CMK (cell line): ENCODE measurements around the gene SCGN.
"Not testable (repeated sequence)": the region's sequence is repeated elsewhere in the genome, so short reads cannot be mapped to it uniquely, and the experiment has no call there.

Source experiments
- DNase-seq: peaks from one replicate; pipeline ENCODE4 v3.0.0-alpha.2; 2010; ENCODE audit warnings: low read depth

Gene SCGN

DNA sequence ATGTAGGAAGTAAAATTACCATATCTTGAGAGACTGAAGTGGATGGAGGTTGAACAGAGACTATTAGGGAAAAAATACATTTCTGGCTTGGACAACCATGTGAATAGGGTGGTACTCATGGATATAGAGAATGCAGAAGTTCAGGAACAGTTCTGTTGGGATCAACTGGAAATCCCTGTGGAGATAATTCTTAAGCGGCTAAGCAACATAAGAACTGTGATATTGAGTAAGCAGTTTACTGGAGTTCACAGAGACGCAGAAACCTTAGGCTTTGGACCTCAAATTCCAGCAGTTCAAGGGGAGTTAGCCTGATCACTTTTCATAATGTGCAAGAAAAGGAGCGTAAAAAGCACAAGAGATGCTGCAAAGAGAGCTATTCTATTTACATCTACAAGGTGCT, 78.9 kb downstream of the SCGN start:
- DNase-seq, result no peak

DNA sequence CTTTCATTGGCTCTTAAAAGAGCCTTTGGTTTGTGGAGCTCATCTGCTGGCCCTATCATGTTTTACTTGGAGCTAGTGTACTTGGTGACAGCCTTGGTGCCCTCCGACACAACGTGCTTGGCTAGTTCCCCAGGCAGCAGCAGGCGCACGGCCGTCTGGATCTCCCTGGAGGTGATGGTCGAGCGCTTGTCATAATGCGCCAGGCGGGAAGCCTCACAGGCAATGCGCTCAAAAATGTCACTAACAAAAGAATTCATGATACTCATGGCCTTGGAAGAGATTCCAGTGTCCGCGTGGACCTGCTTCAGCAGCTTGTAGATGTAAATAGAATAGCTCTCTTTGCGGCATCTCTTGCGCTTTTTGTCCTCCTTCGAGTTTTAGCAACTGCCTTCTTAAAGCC, 79.7 kb downstream of the SCGN start:
- no peak for DNase-seq

DNA sequence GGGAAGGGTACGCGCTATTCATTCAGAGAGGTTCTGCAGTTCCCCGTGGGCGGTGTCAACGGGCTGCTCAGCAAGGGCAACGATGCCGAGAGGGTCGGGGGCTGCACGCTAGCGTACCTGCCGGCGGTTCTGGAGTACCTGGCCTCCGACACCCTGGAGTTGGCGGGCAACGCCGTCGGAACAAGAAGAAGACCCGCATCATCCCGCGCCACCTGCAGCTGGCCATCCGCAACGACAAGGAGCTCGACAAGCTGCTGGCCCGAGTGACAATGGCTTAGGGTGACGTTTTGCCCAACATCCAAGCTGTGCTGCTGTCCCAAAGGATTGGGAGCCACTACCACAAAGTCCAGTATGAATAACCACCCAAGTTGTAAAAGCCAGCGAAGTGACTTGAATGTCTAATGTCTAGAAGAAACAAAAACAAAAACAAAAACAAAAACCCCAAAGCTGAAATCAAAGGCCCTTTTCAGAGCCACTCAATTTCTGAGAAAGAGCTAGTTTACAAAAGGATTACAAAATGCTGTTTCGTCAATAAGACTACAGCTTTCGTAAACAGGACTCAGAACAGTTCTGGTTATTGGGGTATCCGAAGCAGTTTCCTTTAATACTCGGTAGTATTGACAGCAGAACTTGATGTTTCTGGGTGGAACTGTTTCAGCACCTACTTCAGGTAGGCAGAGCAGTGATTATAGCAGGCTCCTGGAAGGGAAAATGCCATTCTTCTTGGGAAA, 80.6 kb downstream of the SCGN start:
- DNase-seq, result no peak

DNA sequence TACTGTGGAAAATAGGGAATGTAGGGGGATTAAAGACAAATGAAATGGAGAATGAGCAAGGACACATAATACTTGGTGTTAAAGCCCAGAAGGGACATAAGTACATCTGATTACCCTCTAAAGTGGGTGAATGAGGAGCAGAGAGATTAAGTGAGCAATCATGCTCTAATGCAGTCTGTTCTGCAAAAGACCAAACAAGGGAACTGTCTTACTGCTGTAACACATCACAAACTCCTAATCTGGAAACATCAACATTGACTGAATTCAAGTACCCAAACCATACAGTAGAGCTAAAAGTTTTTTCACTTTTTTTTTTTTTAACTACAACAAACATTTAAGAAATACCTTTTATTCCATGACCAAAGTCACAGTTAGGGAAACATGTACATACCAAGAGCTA, 83.2 kb downstream of the SCGN start:
- DNase-seq, result no peak

DNA sequence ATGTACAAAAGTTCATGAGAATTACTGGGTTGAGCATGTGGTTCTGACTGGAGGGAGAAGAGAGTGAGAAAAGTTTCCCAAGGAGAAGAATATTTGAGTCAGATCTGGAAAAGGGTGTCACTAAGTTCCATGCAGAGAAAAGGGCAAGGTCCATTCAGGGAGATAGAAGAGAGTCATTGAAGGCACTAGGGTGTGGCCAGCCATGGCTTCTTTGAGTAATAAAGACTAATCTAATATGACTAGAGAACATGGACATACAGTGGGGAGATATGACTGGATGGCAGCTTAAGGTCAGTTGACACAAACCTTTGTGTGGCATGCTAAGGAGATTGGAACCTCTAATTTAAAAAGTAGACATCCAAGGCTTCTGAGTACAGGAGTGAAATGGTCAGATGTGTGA, 91.9 kb downstream of the SCGN start:
- DNase-seq, result no peak

DNA sequence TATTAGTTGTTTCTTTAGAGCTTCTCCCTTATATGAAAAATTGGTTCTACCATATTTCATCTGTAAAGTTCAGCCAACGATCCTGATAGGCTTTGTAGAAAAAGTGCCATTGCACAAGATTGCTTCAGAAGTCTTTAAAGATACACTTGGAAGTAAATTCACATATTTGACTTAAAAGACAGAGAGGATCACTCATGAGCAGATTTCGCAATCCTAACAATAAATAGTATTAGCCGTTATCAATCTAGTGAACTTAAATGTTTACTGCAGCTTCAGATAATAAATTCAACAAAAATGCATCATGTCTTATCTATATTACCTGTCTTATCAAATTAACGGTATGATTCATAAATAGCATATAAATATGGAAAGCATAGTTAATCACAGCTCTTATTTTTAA, 93.8 kb downstream of the SCGN start:
- no peak for DNase-seq

GRCh38 chr6:25746968-25747367, 95.0 kb downstream of the SCGN start:
- DNase-seq, result no peak

- no peak for DNase-seq
Measured at GRCh38 chr6:25747477-25747876, 95.5 kb downstream of the SCGN start.

- DNase-seq, result no peak
Measured at GRCh38 chr6:25748049-25748448, 96.0 kb downstream of the SCGN start.

- DNase-seq, result not testable (repeated sequence)
Measured at GRCh38 chr6:25748601-25749517, 96.8 kb downstream of the SCGN start.

GRCh38 chr6:25749837-25750236, 97.8 kb downstream of the SCGN start:
- DNase-seq, result no peak

- DNase-seq, result no peak
Measured at GRCh38 chr6:25750906-25751305, 98.9 kb downstream of the SCGN start.
